ENCODE measurements around the gene NHS. TPM values are rescaled to one million over a fixed set of nuclear protein-coding genes. Genes with fewer than 3 reads are reported as not detected.
A peak's percentile ranks its signal among the peaks of the same experiment; 100 is the strongest.

The NHS gene
- total RNA-seq, result 7.3 TPM

DNA sequence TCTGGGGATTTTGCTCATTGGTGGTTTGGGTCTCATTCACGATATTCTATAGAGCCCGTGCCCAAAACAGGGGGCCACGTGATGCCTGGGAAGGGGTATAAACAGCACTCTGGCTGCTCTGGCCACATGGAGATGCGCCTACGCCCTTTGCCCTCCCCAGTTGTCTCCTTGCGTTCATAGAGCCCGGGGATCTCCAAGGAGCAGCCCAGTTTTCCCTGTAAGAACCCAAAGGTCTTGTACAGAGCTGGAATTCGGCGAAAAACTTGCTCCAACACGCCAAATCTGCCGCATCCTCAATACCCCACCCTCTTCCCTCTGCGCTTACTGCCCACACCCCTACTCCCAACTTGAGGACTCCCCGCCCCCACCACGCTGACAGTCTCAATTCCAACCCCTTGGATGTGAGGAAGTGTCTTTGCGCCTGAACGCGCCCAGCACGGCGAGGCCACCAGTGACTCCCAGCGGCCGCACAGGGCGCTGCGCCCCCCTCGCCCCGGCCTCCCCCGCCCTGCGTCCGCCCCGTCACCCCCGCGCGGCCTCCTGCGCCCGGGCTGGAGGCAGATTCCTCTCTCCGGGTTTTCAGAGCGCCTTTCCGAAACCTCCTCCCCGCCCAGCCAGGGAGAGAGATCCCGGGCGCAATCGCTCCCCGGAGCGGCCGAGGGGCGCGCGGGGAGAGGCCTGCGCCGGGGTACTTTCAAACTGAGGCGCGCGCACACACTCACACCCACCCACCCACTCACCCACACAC, at the start of gene NHS:
NHS (plus strand) TSS at position 582 of the 748 bp plus-strand sequence. CDS start 558 bp downstream, outside the sequence.
- FAIRE-seq (no peak), DNase-seq (ENCODE audit: low spot score in 2 of 2) (peak; percentile 54 to 60)

DNA sequence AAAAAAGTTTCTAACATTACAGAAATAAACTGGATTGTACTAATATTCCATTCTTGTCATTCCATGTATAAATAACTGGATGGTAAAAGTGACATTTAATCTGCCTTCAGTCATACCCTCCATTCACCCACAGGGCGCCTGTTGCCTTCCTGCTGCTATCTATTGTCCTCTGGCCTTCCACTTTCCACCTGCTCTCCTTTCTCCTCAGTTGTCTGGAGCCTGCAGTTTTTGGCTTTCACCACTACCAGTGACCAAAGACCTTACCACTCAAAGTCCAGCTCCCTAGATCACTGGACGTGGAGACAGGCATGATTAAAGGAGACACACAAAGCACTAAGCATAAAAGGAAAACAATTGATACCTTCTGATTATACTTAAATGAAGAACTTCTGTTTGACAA, 46.2 kb upstream of the NHS start:
- DNase-seq (ENCODE audit: low spot score in 2 of 2), result no peak
- no peak for FAIRE-seq

GRCh38 chrX:17336377-17336776, 38.6 kb upstream of the NHS start:
- no peak for FAIRE-seq
- DNase-seq (ENCODE audit: low spot score in 2 of 2), result no peak

DNA sequence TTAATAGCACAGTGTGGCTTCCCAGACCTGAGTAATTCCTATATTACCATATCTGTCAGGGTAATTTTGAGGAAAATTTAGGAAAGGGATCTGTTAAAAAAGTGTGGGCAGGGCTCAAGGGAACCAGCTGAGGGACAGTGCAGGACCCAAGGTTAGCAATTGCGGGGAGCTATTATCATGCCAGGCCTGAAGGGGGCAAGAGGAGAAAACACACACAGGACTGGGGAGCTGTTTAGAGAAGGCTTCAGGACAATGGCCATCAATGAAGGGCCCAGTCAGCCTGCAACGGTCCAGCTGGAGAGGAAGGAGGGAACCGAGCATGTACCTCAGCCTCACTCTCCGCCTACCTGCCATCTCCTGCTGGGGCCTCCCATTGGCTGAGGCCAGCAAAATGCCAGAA, 19.0 kb upstream of the NHS start:
- DNase-seq (ENCODE audit: low spot score in 2 of 2) (no peak), FAIRE-seq (no peak)

- DNase-seq (ENCODE audit: low spot score in 2 of 2) (no peak), FAIRE-seq (no peak)
Measured at GRCh38 chrX:17359500-17359899, 15.5 kb upstream of the NHS start.

DNA sequence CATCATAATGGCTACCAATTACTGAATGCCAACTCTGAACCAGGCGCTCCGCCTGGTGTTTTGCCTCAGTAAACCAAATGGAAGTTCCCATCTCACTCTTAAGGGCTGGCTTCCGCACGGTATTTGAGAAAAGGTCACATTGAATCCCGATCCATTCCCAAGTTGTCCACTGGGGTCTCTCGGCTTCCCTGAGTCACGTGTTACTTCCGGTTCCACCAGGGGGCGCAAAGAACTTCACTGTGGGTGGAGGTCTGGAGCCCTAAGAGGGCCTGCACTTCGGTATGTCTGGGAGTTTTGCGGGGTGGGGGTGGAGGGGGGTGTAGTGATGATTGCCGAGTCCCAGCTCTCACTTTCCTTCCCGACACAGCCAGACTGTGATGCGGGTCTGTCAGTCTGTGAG, 13.4 kb upstream of the NHS start:
- DNase-seq (ENCODE audit: low spot score in 2 of 2), result no peak

GRCh38 chrX:17368002-17368401, 7.0 kb upstream of the NHS start:
- DNase-seq (ENCODE audit: low spot score in 2 of 2) (no peak), FAIRE-seq (no peak)

More for the DNA sequence above, 13.4 kb upstream of the NHS start:
- FAIRE-seq, result no peak

DNA sequence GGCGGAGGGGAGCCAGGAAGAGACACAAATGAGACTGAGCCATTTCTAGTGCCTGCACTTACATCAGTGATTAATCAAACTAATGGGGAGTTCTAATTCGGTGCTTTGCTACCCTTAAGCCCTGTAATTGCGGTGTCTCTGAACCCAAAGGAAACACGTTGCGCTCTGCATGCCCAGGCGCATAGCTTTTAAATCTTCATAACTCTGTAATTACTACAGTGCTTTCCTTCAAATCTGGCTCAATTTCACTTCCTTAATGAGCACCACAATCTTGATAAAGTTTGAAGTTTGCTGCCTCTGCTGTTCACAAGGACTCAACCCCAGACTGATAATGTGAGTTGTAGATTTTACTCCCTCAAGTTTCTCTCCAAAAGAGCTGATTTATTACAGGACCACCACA, 5.7 kb upstream of the NHS start:
- FAIRE-seq (no peak), DNase-seq (ENCODE audit: low spot score in 2 of 2) (no peak)

DNA sequence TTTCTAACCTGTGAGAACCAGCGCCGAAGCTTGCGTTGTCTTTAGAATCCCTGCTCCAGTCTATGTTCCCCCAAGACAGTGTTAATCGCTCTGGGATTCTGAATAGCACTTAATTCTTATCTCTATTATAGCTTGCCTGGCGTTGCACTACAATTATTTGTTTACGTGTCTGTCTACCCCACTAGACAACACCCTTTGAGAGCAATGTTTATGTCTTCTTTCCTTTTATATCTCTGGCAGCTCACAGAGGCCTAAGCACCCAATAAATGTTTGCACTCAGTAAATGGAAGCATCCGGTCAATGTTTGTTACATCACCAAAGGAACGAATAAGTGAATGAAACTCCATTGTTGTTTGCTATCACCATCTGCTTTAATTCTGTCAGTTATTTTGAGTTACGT, 4.8 kb upstream of the NHS start:
- no peak for DNase-seq (ENCODE audit: low spot score in 2 of 2)
- FAIRE-seq, result no peak

- DNase-seq (ENCODE audit: low spot score in 2 of 2) (no peak), FAIRE-seq (no peak)
Measured at GRCh38 chrX:17372052-17372451, 2.9 kb upstream of the NHS start.

DNA sequence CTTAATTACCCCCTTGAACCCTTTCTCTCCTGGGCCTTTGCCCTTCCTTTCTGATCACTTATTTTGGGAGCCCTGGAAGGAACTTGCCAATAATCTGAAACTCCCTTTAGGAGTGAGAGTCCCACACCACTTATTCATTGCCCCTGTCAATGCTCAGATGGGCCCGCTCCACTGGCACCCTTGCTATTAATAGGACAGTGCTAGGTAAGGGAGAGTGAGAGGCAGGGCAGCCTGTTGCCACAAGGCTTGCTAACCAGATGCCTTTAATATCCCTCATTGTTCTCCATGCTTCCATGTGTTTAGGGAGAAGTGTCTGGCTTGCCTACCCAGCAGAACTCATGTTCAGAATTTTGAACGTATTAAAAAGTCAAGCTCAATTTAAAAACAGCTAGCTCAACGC, 1.7 kb upstream of the NHS start:
- no peak for FAIRE-seq
- no peak for DNase-seq (ENCODE audit: low spot score in 2 of 2)

DNA sequence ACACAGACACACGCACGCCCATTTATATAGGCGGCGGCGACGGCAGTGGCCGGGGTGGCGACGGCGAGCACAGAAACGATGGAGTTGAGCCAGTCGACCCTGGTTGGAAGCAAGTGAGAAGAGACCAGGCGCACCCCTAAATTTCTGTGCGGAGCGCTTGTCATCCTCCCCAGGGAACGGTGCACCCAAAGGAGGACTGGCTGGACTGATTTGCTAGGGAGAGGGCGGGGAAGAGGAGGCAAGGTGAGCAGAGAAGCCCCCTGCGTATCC, 302 bp downstream of the NHS start:
- DNase-seq (ENCODE audit: low spot score in 2 of 2) (no peak), FAIRE-seq (no peak)

DNA sequence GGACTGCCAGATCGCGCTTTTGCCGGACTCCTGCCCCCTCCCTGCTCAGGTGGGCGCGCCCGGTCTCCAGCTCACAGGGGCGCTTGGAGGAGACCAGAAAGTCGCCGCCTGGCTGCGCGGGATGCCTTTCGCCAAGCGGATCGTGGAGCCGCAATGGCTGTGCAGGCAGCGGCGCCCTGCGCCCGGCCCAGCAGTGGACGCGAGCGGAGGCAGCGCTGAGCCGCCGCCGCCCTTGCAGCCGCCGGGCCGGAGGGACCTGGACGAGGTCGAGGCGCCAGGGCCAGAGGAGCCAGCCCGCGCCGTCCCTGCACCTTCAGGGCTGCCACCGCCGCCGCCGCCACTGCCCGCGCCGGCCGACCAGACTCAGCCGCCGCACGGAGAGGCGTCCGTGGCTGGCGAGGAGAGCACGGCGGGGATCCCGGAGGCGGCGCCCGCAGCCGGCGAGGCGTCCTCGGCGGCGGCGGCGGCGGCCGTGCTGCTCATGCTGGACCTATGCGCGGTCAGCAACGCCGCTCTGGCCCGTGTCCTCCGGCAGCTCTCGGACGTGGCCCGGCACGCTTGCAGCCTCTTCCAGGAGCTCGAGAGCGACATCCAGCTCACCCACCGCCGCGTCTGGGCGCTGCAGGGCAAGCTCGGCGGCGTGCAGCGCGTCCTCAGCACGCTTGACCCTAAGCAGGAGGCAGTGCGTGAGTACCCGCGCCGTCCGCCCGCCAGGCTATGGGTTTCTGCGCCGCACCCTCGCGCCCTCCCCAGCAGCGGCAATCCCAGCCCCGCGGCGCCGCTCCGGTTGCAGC, 834 bp downstream of the NHS start:
- DNase-seq (ENCODE audit: low spot score in 2 of 2), result peak; percentile 5 to 41
- no peak for FAIRE-seq

GRCh38 chrX:17376431-17377077, 1.6 kb downstream of the NHS start:
- no peak for FAIRE-seq
- no peak for DNase-seq (ENCODE audit: low spot score in 2 of 2)

- DNase-seq (ENCODE audit: low spot score in 2 of 2) (peak in 1 of 2 donors; percentile 33), FAIRE-seq (no peak)
Measured at GRCh38 chrX:17377091-17377717, 2.2 kb downstream of the NHS start.

DNA sequence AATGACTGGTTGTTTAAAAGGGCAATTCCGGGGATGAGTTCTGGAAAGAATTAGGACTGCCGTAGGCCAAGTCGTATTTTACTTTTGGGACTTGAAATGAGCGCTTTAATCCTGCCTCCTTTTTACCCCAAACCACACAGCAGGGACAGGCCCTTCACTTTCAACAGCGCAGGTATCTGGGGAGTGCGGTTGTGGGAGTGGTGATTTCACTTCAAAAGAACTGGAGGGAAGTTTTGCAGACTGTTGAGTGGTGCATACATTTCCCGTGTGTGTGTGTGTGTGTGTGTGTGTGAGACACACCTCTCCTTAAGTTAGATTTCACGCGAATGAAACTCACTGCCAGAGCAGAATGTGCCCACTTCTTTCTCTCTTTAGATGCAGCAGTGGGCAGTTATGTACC, 2.8 kb downstream of the NHS start:
- DNase-seq (ENCODE audit: low spot score in 2 of 2), result no peak
- no peak for FAIRE-seq

- FAIRE-seq, result no peak
Measured at GRCh38 chrX:17380221-17380620, 5.2 kb downstream of the NHS start.

GRCh38 chrX:17390419-17390850, 15.4 kb downstream of the NHS start:
- FAIRE-seq, result no peak
- DNase-seq (ENCODE audit: low spot score in 2 of 2), result no peak

More at GRCh38 chrX:17380221-17380620, 5.2 kb downstream of the NHS start:
- no peak for DNase-seq (ENCODE audit: low spot score in 2 of 2)

GRCh38 chrX:17395154-17395553, 20.2 kb downstream of the NHS start:
- FAIRE-seq, result no peak

GRCh38 chrX:17397074-17397473, 22.1 kb downstream of the NHS start:
- no peak for DNase-seq (ENCODE audit: low spot score in 2 of 2)
- FAIRE-seq, result no peak

More at GRCh38 chrX:17395154-17395553, 20.2 kb downstream of the NHS start:
- DNase-seq (ENCODE audit: low spot score in 2 of 2), result no peak

- FAIRE-seq (no peak), DNase-seq (ENCODE audit: low spot score in 2 of 2) (no peak)
Measured at GRCh38 chrX:17403189-17403691, 28.2 kb downstream of the NHS start.

Measured in frontal cortex (tissue), 4 donors.